H7 (cell line): ENCODE measurements around the gene NDUFA5. TPM values are rescaled to one million over a fixed set of nuclear protein-coding genes. Genes with fewer than 3 reads are reported as not detected.
A peak's percentile ranks its signal among the peaks of the same experiment; 100 is the strongest.

Source experiments
- DNase-seq: peaks from one replicate; pipeline ENCODE4 v3.0.0; 2012
- H3K27me3 ChIP-seq: 2 replicates; pipeline ENCODE4 v1.6.0; 2011; ENCODE audit warnings: mild to moderate bottlenecking, low read length; ENCODE audit not compliant: control insufficient read depth, insufficient read depth
- H3K36me3 ChIP-seq: replicated peaks from 2 replicates; pipeline ENCODE4 v1.5.1; 2011; ENCODE audit warnings: low read length; ENCODE audit not compliant: control insufficient read depth, insufficient read depth
- H3K4me3 ChIP-seq: 2 replicates; pipeline ENCODE4 v1.5.1; 2011; ENCODE audit warnings: low read depth, mild to moderate bottlenecking, control low read depth, low read length, moderate library complexity; ENCODE audit not compliant: insufficient read depth
- total RNA-seq: library from RNA; depleted of rRNA; stranded (reverse); fragments of >200 nt; shearing (Covaris generic); gene quantifications from 2 replicates; pipeline ENCODE4 v1.2.3, GENCODE V29; 2014; rRNA removed

NDUFA5 gene
- total RNA-seq, 1 experiment from 2014 or later = 63.3 TPM

GRCh38 chr7:123502201-123502600, 55.4 kb downstream of the NDUFA5 start:
- DNase-seq = peak; percentile 4
- no peak overlapping the region for H3K4me3 ChIP-seq

GRCh38 chr7:123500878-123501489, 56.6 kb downstream of the NDUFA5 start:
- no peak overlapping the region for H3K4me3 ChIP-seq
- no peak for DNase-seq
- no peaks in the 10 kb centered on the region for H3K27me3 ChIP-seq
- no peaks in the 10 kb centered on the region for H3K36me3 ChIP-seq

More at GRCh38 chr7:123502201-123502600, 55.4 kb downstream of the NDUFA5 start:
- Histone ChIP-seq H3K36me3 (no peaks in the 10 kb centered on the region), H3K27me3 (no peaks in the 10 kb centered on the region)

GRCh38 chr7:123499211-123499970, 58.2 kb downstream of the NDUFA5 start:
- DNase-seq = no peak
- Histone ChIP-seq H3K4me3 (no peak overlapping the region), H3K27me3 (no peaks in the 10 kb centered on the region)

GRCh38 chr7:123498601-123499000, 59.0 kb downstream of the NDUFA5 start:
- no peak for DNase-seq
- Histone ChIP-seq H3K4me3 (no peak overlapping the region), H3K27me3 (no peaks in the 10 kb centered on the region), H3K36me3 (no peaks in the 10 kb centered on the region)

More at GRCh38 chr7:123499211-123499970, 58.2 kb downstream of the NDUFA5 start:
- no peaks in the 10 kb centered on the region for H3K36me3 ChIP-seq

- Histone ChIP-seq H3K4me3 (no peak overlapping the region), H3K27me3 (no peaks in the 10 kb centered on the region), H3K36me3 (no peaks in the 10 kb centered on the region)
- no peak for DNase-seq
These were observed 59.6 kb downstream of the NDUFA5 start for GRCh38 chr7:123498031-123498430.

GRCh38 chr7:123494193-123494796, 63.3 kb downstream of the NDUFA5 start:
- Histone ChIP-seq H3K27me3 (no peaks in the 10 kb centered on the region), H3K4me3 (no peak overlapping the region), H3K36me3 (no peaks in the 10 kb centered on the region)
- DNase-seq = peak; percentile 10

- Histone ChIP-seq H3K36me3 (no peaks in the 10 kb centered on the region), H3K4me3 (no peak overlapping the region), H3K27me3 (no peaks in the 10 kb centered on the region)
- DNase-seq = peak; percentile 30
These were observed 65.1 kb downstream of the NDUFA5 start for GRCh38 chr7:123492485-123492884.

Other genes with a start within 250 kb of the NDUFA5 start
- gene IQUB, start 23.2 kb downstream of the NDUFA5 start, total RNA-seq = 0.07 and 0.15 TPM in 2 replicates
- gene ASB15, start 44.0 kb upstream of the NDUFA5 start, total RNA-seq = not detected in 2 replicates
- gene LMOD2, start 98.0 kb upstream of the NDUFA5 start, total RNA-seq = not detected in 2 replicates
- gene WASL, start 191.2 kb upstream of the NDUFA5 start, total RNA-seq = 13.2 and 17.2 TPM in 2 replicates